K562 (cell line): Measurements from ENCODE around the gene SPRR3. TPM values are rescaled to one million over a fixed set of nuclear protein-coding genes. Genes with fewer than 3 reads are reported as not detected.

ENCODE experiments used
- BHLHE40 ChIP-seq: IDR thresholded peaks from 2 replicates; pipeline ENCODE4 v1.6.1; 2011; ENCODE audit warnings: low read length, improper control_type of control experiment
- CTCF ChIP-seq, 3 experiments: IDR thresholded peaks in 2 of 3; conservative IDR thresholded peaks in 1 of 3; 2 replicates each; pipeline ENCODE4 v1.5.1; 2011 to 2012; ENCODE audit warnings: low read length in 3 of 3, mild to moderate bottlenecking in 3 of 3, control low read depth in 2 of 3, improper control_type of control experiment in 1 of 3, inconsistent platforms in 1 of 3, low read depth in 1 of 3, mixed read lengths in 1 of 3, moderate library complexity in 1 of 3; ENCODE audit not compliant: insufficient read depth in 2 of 3
- DLX4 ChIP-seq: fragments of 250-450 bp; sonication (Bioruptor Pico); IDR thresholded peaks from 2 replicates; pipeline ENCODE4 v1.6.1; 2021; ENCODE audit warnings: mild to moderate bottlenecking
- DNMT1 ChIP-seq: fragments of 450-650 bp; IDR thresholded peaks from 2 replicates; pipeline ENCODE4 v1.6.1; 2016; ENCODE audit warnings: antibody characterized with exemption, mild to moderate bottlenecking
- ELF2 ChIP-seq: fragments of 250-450 bp; sonication (Bioruptor Pico); IDR thresholded peaks from 2 replicates; pipeline ENCODE4 v1.5.0; 2021; ENCODE audit warnings: mild to moderate bottlenecking
- HNRNPL ChIP-seq: fragments of 200-400 bp; formaldehyde crosslinking; IDR thresholded peaks from 2 replicates; pipeline ENCODE4 v1.6.1; 2017; ENCODE audit warnings: low read depth, mild to moderate bottlenecking, low read length
- HOXB6 ChIP-seq: fragments of 250-450 bp; sonication (Bioruptor Pico); IDR thresholded peaks from 2 replicates; pipeline ENCODE4 v1.5.1; 2022; ENCODE audit warnings: mild to moderate bottlenecking, borderline replicate concordance
- KLF16 ChIP-seq: IDR thresholded peaks from 2 replicates; pipeline ENCODE4 v1.6.1; 2016; ENCODE audit warnings: antibody characterized with exemption
- MECOM ChIP-seq: fragments of 250-450 bp; sonication (Bioruptor Pico); IDR thresholded peaks from 2 replicates; pipeline ENCODE4 v1.8.0; 2022; ENCODE audit warnings: inconsistent platforms
- MXI1 ChIP-seq: IDR thresholded peaks from 2 replicates; pipeline ENCODE4 v1.6.1; 2011; ENCODE audit warnings: low read depth, mild to moderate bottlenecking, improper control_type of control experiment, low read length
- NCOA2 ChIP-seq, 2 experiments: fragments of 450-650 bp; IDR thresholded peaks; 2 replicates each; pipeline ENCODE4 v1.6.1; 2018; ENCODE audit warnings: mild to moderate bottlenecking in 2 of 2, moderate library complexity in 1 of 2; ENCODE audit not compliant: partially characterized antibody in 2 of 2
- NEUROD1 ChIP-seq: fragments of 150-350 bp; IDR thresholded peaks from 2 replicates; pipeline ENCODE4 v1.6.1; 2014; ENCODE audit warnings: borderline replicate concordance, low read length, low read depth; ENCODE audit not compliant: partially characterized antibody
- PBX2 ChIP-seq, 2 experiments: IDR thresholded peaks in 1 of 2; conservative IDR thresholded peaks in 1 of 2; 2 replicates each; pipeline ENCODE4 v1.6.1; 2016; ENCODE audit warnings: low read depth in 2 of 2, mild to moderate bottlenecking in 1 of 2, missing compliant biosample characterization in 1 of 2, missing genetic modification characterization in 1 of 2, moderate library complexity in 1 of 2
- PHF8 ChIP-seq: fragments of 200-600 bp; sonication (generic); IDR thresholded peaks from 2 replicates; pipeline ENCODE4 v1.6.1; 2012; ENCODE audit warnings: mixed run types, mild to moderate bottlenecking, inconsistent platforms, low read length, moderate library complexity, borderline replicate concordance
- RHOXF2B ChIP-seq: fragments of 250-450 bp; sonication (Bioruptor Pico); conservative IDR thresholded peaks from 2 replicates; pipeline ENCODE4 v1.5.1; 2021
- TCF15 ChIP-seq: fragments of 250-450 bp; sonication (Bioruptor Pico); IDR thresholded peaks from 2 replicates; pipeline ENCODE4 v1.8.0; 2022; ENCODE audit warnings: moderate library complexity, mild to moderate bottlenecking, inconsistent platforms
- USF2 ChIP-seq: sonication (generic); formaldehyde crosslinking; IDR thresholded peaks from 2 replicates; pipeline ENCODE4 v1.5.0; 2020; ENCODE audit warnings: missing genetic modification reagents
- ZNF740 ChIP-seq, 3 experiments: fragments of 200-800 bp in 1 of 3; sonication (Bioruptor generic) in 1 of 3; sonication (generic) in 1 of 3; formaldehyde crosslinking in 1 of 3; IDR thresholded peaks; 2 replicates each; pipeline versions ENCODE4 v1.6.1 to v1.8.0; 2016 to 2022; ENCODE audit warnings: mild to moderate bottlenecking in 2 of 3, missing compliant biosample characterization in 2 of 3, missing genetic modification characterization in 2 of 3, missing genetic modification reagents in 1 of 3
- ZNF764 ChIP-seq: fragments of 250-450 bp; sonication (Bioruptor Pico); IDR thresholded peaks from 2 replicates; pipeline ENCODE4 v1.4.0; 2020; ENCODE audit warnings: low read depth, mild to moderate bottlenecking, moderate library complexity
- polyA plus RNA-seq, 8 experiments: library from polyadenylated mRNA; depleted of rRNA in 4 of 8; stranded (reverse) in 5 of 8; unstranded in 3 of 8; fragments of >200 nt; fragmentation: Nextera tagmentation in 2 of 8; fragmentation: Illumina TruSeq in 1 of 8; extraction: Ambion mirVana in 2 of 8; extraction: Trizol in 1 of 8; gene quantifications; 2 replicates each; pipeline versions ENCODE4 v1.2.1 to v1.2.3, GENCODE V29; 2011 to 2014; ENCODE audit warnings: inconsistent platforms in 1 of 8, missing spikeins in 1 of 8
- total RNA-seq, 7 experiments: library from RNA; depleted of rRNA in 6 of 7; stranded (reverse); fragments of >200 nt in 6 of 7; fragmentation: Illumina TruSeq in 2 of 7; extraction: Trizol in 2 of 7; gene quantifications; 2 replicates each; pipeline versions ENCODE4 v1.2.1 to v1.2.3, GENCODE V29; 2011 to 2021; ENCODE audit warnings: low replicate concordance in 1 of 7

Gene SPRR3
- total and polyA plus RNA-seq, 9 of the 15 experiments (the other 6 are each of a cell fraction or from before 2014, with no cell fraction given) = not detected

- no peak for TF ChIP-seq PBX2 (CRISPR knock-in tag; IDR thresholded peaks at IDR 0.05; ENCODE audit: low read depth)
- TF ChIP-seq PBX2 (tag; conservative IDR thresholded peaks at IDR 0.05; ENCODE audit: low read depth) = no peak
- no peak for TF ChIP-seq NCOA2 (IDR thresholded peaks at IDR 0.05; ENCODE audit: partially characterized antibody in 2 of 2)
- no peak for TF ChIP-seq HNRNPL
- TF ChIP-seq USF2 = no peak
- no peak for TF ChIP-seq DNMT1
- no peak for TF ChIP-seq DLX4 (CRISPR knock-in tag)
- peak; percentile 77; the same call in 1 of the 2 replicates for TF ChIP-seq MECOM (CRISPR knock-in tag)
- TF ChIP-seq RHOXF2B (CRISPR knock-in tag) = no peak
- TF ChIP-seq NEUROD1 = no peak
- TF ChIP-seq ZNF764 (CRISPR knock-in tag) = no peak
- TF ChIP-seq KLF16 = peak; percentile 82
- no peak for TF ChIP-seq TCF15 (CRISPR knock-in tag)
- no peak for TF ChIP-seq CTCF (IDR thresholded peaks at IDR 0.05 in 2 of 3, conservative IDR thresholded peaks at IDR 0.05 in 1 of 3; ENCODE audit: insufficient read depth in 2 of 3, low read depth in 1 of 3, low read length in 3 of 3)
- TF ChIP-seq BHLHE40 = no peak
- no peak for TF ChIP-seq ZNF740 (CRISPR knock-in tag; IDR thresholded peaks at IDR 0.05)
- no peak for TF ChIP-seq ZNF740 (tag; IDR thresholded peaks at IDR 0.05)
- no peak for TF ChIP-seq MXI1
- TF ChIP-seq PHF8 = no peak
- no peak for TF ChIP-seq ELF2
- no peak for TF ChIP-seq HOXB6 (CRISPR knock-in tag)
Observed at GRCh38 chr1:153040950-153041631, 39.5 kb downstream of the SPRR3 start, which contains the start of gene SPRR2D (continued).
